Erythroblast (primary cell): Measurements from ENCODE around the gene PHKB.
"Not testable (repeated sequence)": the region's sequence is repeated elsewhere in the genome, so short reads cannot be mapped to it uniquely, and the experiment has no call there.

Experiments used
- GATA1 ChIP-seq: IDR thresholded peaks from 2 replicates; pipeline ENCODE4 v1.6.1; 2011; ENCODE audit warnings: low read depth, mild to moderate bottlenecking, control low read depth, low read length, moderate library complexity
- POLR2A ChIP-seq: IDR thresholded peaks from 2 replicates; pipeline ENCODE4 v1.6.1; 2011; ENCODE audit warnings: mild to moderate bottlenecking, low read length

- not testable (repeated sequence) for TF ChIP-seq POLR2A, GATA1
These were observed 80.0 kb downstream of the PHKB start for GRCh38 chr16:47541135-47541534.
